AG08395 (cell line): ENCODE results near the gene VPS13D.

Experiments used
- DNase-seq: peaks from one replicate; pipeline ENCODE4 v3.0.0; 2012; ENCODE audit warnings: mixed read lengths, low spot score

Gene VPS13D

GRCh38 chr1:12540580-12541273 is 310.9 kb downstream of the VPS13D start:
- no peak for DNase-seq

GRCh38 chr1:12541274-12542137 is 311.7 kb downstream of the VPS13D start:
- no peak for DNase-seq

- DNase-seq = no peak
Measured at GRCh38 chr1:12542138-12542465, 312.3 kb downstream of the VPS13D start.

- DNase-seq = no peak
Measured at GRCh38 chr1:12542616-12543592, 313.1 kb downstream of the VPS13D start.

GRCh38 chr1:12543740-12544154 is 313.9 kb downstream of the VPS13D start:
- DNase-seq = no peak

DNA sequence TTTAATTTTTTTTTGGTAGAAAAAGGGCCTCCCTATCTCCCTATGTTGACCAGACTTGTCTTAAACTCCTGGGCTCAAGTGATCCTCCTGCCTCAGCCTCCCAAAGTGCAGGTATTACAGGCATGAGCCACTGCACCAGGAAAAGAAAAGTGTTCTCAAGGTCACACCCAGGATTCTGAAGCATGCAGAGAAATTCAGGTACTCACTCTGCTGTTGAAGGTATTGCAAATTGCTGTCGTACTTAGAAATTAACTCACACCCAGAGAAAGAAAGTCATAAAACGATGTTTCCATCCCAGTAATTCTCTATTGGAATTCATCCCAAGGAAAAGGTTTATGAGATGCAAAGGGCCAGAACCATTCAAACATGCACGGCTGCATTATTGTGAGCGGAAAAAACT is 314.5 kb downstream of the VPS13D start:
- no peak for DNase-seq

- no peak for DNase-seq
Measured at GRCh38 chr1:12544992-12545391, 315.2 kb downstream of the VPS13D start.

- no peak for DNase-seq
Measured at GRCh38 chr1:12546771-12547585, 317.1 kb downstream of the VPS13D start.

- DNase-seq = no peak
Measured at GRCh38 chr1:12547586-12548225, 317.9 kb downstream of the VPS13D start.

GRCh38 chr1:12548279-12548972 is 318.6 kb downstream of the VPS13D start:
- no peak for DNase-seq

DNA sequence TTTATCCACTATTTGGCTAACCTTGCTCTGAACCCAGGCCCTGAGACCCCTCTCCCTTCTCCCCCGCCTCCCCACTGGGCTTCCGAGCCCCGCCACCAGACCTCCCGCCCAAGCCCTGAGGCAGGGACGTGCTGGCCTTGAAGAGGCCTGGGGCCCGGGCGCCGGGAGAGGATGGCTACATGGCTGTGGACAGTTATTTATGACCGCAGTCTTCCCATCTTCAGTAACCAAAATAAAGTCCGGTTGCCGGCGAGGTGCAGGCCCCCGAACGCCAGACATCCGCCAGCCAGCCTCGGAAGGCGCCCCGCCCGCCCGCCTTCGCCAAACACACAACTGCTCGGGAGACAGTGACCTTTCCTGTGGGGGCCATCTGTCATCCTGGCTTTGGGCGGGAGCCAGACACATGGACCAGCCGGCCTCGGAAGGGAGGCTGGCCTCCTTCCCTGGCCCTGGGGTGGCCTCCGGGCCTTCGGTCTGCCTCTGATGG is 319.2 kb downstream of the VPS13D start:
- DNase-seq = peak; percentile 61

DNA sequence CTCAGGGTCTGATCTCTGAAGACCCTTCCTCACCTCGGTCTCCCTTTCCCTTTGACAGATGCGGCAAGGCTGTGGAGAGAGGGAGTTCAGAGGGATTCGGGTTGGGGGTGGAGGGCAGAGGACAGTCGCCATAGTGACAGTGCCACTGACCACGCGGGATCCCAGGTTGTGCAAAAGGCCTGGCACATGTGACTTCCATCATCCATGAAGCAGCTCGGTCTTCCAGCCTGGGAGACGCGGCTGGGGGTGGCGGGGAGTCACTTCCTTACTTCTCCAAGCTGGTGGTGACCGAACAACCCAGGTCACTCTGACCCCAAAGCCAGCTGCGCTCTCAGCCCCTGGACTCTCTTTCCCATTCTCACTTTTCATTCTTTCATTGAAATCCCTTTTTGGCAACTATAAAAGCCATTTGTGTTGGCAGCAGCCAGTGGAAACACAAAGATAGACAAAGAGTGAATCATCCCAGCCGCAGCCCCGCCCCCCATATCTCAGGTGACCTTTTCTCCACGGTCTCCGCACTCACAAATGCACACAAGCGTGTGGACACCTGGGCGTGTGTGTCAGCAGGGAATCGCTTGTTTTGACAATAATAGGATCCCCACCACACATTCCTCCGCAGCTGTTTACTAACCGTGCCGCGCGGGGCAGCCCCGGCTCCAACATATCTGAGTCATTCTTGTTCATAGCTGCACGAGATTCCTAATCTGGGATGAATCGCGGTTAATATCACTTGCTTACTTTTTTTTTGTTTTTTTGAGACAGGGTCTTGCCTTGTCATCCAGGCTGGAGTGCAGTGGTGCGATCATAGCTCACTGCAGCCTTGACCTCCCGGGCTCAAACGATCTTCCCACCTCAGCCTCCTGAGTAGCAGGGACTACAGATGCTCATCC is 319.9 kb downstream of the VPS13D start:
- DNase-seq = peak; percentile 88

- DNase-seq = no peak
Measured at GRCh38 chr1:12551584-12551983, 321.8 kb downstream of the VPS13D start.

- DNase-seq = no peak
Measured at GRCh38 chr1:12552111-12552888, 322.5 kb downstream of the VPS13D start.

GRCh38 chr1:12552951-12553921 is 323.4 kb downstream of the VPS13D start:
- peak; percentile 31 for DNase-seq

GRCh38 chr1:12553963-12554362 is 324.1 kb downstream of the VPS13D start:
- DNase-seq = no peak
